M059J (cell line): ENCODE measurements around the gene MYLK4. TPM values are rescaled to one million over a fixed set of nuclear protein-coding genes. Genes with fewer than 3 reads are reported as not detected.

Experiments used
- DNase-seq: peaks from one replicate; pipeline ENCODE4 v3.0.0-alpha.2; 2012; ENCODE audit warnings: low read depth
- total RNA-seq: library from RNA; depleted of rRNA; stranded (reverse); fragments of >200 nt; shearing (Covaris generic); gene quantifications from 2 replicates; pipeline ENCODE4 v1.2.3, GENCODE V29; 2014

MYLK4 gene
- total RNA-seq, 1 experiment from 2014 or later: 0.76 TPM

- no peak for DNase-seq
Observed at GRCh38 chr6:2734488-2735166, 16.1 kb downstream of the MYLK4 start.

DNA sequence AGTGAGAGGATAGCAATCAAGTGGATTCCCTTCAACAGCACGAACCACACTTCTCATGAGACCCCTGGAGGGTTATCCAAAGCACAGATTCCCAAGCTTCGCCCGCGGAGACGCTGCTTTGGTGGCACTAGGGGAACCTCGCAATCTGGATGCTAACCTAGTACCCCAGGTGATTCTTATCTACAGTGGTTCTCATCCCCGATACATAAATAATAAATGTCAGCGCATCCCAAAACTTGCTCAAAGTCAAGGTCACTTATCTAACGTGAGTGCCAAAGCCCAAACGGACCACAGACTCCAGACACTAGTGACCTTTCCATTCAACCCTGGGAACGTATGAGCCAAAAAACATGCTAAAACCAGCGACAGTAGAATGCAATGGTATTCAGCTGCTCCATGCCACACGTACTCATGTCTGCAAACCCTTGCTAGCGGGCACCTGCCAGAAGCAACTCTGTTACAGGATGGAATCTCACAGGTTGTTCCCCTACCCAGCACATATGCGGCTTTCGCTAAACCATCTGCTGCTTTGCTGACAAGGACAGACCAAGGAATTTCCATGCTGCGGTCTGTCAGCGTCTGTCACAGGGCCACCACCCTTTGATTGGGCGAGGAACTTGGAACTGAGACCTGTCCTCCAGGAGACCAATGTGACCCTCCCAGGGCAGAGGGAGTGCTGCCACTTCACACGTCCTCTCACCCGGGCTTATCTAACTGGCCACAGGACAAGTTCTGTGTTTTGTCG, 16.8 kb downstream of the MYLK4 start:
- DNase-seq: no peak

- peak; percentile 24 for DNase-seq
Observed at GRCh38 chr6:2733324-2733723, 17.4 kb downstream of the MYLK4 start.

DNA sequence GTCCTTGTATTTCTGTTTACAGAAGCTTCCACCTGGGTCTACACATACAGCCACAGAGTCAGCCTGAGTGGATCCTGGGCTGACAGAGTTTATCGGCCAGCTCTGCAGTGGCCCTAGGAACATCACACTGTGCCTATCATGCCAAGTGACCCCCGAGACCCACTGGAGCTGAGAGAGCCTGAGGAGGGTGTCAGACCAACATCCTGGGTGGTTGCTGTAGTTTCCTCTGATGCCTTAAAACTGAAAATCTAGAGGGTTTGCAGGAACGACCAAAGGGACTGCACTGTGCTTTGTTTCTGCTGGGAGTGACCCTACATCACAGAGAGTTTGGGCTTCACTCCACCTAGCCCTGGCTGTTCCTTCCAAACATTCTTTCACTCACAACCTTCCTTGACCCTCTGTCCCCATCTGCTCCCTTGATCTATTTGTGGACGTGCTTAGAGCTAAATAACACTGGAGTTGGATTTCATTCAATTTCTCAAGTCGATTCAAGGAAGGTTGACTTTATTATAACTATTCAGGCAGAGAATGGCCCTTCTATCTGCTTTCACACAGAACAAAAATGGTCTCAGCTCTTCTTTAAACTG, 18.1 kb downstream of the MYLK4 start:
- DNase-seq: no peak

- DNase-seq: peak; percentile 40
Observed at GRCh38 chr6:2731281-2731909, 19.3 kb downstream of the MYLK4 start.

DNA sequence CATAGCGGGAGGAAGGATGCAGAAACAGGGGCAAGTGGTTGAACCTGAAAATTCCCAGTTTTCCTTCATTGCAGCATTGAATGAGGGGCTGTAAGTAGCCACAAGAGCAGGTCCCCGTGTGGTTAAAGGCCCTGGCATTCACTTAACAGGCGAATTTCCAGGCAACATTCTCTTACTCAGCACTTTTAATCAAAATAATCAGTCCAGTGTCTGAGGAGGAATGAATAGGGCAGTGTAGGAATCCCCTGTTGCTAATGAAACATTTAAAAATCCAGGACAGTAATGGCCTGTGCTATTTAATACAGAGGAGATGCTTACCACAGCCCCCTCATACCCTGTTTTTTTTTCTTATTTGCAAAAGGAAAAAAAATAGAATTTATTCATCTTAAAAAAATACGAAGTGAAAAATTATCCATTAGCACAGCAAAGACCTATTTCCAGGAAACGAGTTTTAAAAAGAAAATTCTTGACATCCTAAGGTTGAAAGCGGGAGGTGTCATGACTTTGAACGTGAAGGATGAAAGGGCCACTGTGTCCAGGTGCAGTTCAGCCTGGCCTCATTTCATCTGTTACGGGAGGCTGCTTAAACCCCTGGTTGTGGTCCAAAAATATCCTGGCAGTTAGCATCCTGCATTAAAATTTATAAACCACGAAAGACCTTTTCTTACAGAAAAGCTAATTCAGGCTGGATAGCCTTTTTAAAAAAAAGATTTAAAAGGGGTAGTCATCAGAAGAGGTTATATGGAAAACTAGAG, 20.2 kb downstream of the MYLK4 start:
- no peak for DNase-seq

GRCh38 chr6:2729921-2730320, 20.8 kb downstream of the MYLK4 start:
- no peak for DNase-seq

- DNase-seq: peak; percentile 85
Observed at GRCh38 chr6:2725999-2726567, 24.6 kb downstream of the MYLK4 start.

GRCh38 chr6:2725364-2725988, 25.2 kb downstream of the MYLK4 start:
- DNase-seq: no peak

GRCh38 chr6:2721219-2721618, 29.5 kb downstream of the MYLK4 start:
- no peak for DNase-seq

DNA sequence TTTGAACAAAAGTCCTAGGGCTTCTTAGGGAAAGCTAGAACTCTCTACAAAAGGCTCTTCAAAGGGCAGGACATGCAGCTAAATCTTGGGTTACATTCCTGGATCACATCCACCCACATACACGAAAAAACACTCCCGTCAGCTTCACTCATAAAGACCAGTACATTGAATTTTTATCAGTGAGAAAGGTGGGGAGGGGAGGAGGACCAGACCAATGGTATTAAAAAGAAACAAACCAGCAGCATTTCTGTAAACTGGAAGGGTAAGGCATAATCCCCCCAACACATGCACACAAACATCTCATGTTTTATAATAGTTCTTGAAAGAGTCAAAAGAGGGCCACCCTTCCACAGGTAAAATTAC, 31.6 kb downstream of the MYLK4 start:
- DNase-seq: no peak

- DNase-seq: no peak
Observed at GRCh38 chr6:2718334-2719092, 32.2 kb downstream of the MYLK4 start.

DNA sequence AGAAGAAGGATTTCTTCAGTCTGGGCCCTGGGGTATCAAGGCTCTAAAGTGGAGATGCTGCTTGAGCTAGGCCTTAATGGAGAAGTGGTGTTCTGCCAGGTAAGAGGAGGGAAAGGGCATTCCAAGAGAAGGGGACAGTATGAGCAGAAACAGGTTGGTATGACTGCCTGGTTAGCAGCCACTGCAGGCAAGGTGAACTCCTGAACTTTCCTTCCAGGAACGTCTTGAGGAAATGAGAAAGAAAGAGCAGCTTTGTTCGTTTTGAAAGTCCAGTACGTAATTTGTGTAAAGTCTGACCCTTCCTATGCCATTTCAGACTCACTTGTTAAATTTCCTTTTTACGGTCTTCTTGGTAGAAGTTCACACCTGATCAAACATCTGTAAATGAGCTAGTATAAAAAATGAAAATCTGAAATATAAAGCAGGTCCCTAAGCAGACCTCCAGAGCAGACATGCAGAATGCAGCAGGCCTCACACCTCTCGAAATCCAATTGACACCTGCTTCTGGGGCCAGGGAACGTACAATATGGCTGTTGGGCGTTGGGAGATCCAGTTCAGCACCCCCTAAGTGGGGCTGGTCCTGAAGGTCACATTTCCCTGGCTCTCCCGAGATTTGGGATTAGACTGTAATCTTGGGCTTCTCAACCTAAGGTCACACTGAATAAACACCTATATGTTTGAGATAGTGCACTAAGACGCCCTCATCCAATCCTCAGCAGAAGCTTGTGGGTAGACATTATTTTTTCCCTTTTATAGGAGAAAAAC, 33.6 kb downstream of the MYLK4 start:
- DNase-seq: no peak

GRCh38 chr6:2715737-2716136, 35.0 kb downstream of the MYLK4 start:
- no peak for DNase-seq

DNA sequence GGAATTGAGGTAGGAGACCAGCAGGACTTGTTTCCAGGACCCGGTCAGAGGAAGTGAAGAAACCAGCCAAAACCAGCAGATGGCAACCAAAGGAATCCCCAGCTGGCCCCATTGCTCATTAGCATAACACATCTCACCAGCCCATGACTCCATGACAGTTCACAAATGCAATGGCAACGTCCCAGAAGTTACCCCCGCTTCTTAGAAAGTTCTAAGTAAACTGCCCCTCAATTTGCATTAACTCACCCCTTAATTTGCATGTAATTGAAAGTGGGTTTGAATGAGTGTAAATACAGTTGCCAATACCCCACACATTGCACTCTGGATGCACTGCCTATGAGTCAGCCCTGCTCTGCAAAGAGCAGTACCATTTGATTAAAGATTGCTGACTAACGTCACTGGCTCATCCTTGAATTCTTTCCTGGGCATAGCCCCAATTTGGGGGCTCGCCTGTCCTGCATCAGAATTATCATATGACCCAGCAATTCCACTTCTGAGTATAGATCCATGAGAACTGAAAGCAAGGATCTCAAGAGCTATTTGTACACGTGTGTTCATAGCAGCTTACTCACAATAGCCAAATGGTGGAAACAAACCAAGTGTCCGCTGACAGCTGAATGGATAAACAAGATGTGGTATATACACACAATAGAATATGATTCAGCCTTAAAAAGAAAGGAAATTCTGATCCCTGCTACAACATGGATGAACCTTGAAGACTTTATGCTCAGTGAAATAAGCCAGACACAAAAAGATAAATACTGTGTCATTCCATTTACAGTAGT, 36.4 kb downstream of the MYLK4 start:
- DNase-seq: peak; percentile 93

DNA sequence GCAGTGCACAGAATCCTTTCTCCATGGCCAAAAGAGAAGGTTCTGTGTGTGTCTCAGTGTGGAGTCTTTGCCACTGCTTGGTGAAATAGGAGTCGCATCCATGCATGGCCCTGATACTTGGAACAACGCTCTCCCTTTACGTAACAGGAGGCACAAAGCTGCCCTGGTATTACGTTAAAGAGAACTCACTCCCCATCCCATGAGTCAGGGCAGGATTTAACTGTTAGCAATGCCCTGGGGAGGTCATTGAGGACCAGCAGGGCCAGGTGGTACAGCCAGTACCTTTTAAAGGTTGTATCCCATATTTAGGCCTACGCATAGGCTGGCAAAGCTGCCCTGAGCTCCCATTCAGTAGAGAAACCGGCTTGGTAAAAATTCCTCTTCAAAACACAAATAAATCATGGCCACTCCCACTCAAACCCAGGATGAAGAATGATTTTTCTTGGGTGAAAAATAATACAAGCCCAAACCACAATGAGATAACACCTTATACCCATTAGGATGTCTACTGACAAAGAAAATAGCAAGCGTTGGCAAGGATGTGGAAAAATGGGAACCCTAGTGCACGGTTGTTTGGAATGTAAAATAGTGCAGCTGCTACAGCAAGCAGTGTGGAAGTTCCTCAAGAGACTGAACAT, 37.1 kb downstream of the MYLK4 start:
- no peak for DNase-seq

GRCh38 chr6:2712102-2712501, 38.6 kb downstream of the MYLK4 start:
- DNase-seq: no peak

GRCh38 chr6:2710412-2710811, 40.3 kb downstream of the MYLK4 start:
- DNase-seq: no peak
